HG03571 (cell line): Measurements from ENCODE around the gene RFC1.
"Not testable (repeated sequence)": the region's sequence is repeated elsewhere in the genome, so short reads cannot be mapped to it uniquely, and the experiment has no call there.

ENCODE experiments used
- ATAC-seq: cut with Tn5 transposase; IDR thresholded peaks from one replicate; pipeline ENCODE4 v1.9.1; 2021; ENCODE audit not compliant: unreplicated experiment

Gene RFC1

GRCh38 chr4:39312816-39313215 is 53.3 kb downstream of the RFC1 start:
- no peak for ATAC-seq

DNA sequence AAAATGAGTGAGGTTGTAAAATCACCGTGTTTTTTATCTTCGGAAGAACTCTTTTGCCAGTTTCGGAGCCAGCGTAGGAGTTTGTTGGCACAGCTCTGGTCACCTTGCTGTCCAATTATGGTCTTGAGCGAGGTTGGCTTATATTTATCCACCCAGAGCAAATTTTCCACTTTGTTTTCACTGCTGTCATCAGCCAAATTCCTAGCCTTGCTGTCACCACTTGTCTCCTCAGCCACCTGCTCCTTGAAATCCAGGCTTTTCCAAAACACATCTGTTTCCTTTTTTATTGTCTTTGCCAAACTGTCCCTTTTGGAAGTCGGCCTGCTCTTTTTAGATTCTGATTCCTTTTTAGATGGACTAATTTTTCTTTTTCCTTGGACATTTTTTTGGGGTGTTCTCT is 57.6 kb downstream of the RFC1 start:
- ATAC-seq = no peak

DNA sequence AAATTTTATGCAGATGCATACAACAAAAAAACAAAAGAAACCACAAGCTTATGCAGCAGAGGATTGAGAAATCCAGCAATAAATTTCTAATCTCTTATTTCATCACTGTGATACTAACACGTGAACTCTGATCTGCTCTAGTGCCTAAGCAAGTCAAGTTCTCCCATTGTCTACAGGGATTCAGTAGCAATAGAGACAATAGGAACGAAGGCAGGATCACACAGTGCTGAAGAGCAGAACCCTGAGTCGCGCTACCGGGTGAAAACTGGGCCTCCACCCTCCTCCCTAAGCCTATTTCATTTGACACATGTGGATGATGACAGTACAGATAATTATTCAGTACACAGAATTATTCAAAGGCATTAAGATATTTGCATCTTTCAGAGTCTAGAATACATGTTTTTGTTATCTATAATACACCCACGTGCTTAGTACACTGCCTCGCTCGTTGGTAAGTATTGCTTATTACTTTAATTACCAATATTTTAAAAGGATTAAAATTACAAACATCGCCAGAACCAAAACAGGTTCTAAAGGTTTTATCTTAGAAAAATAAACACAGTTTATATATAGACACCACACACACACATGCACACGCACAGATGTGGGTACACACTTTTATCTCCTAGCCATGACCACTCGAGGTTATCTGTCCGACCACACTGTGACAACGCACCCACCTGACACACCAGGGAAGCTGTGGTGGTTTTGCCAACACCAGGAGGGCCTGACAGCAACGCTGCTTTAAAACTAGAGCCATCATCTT is 60.1 kb downstream of the RFC1 start:
- no peak for ATAC-seq

- no peak for ATAC-seq
Observed at GRCh38 chr4:39304651-39305050, 61.5 kb downstream of the RFC1 start.

- ATAC-seq = no peak
Observed at GRCh38 chr4:39303871-39304270, 62.3 kb downstream of the RFC1 start.

GRCh38 chr4:39302901-39303300 is 63.3 kb downstream of the RFC1 start:
- ATAC-seq = no peak

GRCh38 chr4:39295784-39296183 is 70.4 kb downstream of the RFC1 start:
- no peak for ATAC-seq

- ATAC-seq = not testable (repeated sequence)
Observed at GRCh38 chr4:39292433-39292832, 73.7 kb downstream of the RFC1 start.

- no peak for ATAC-seq
Observed at GRCh38 chr4:39291686-39292085, 74.5 kb downstream of the RFC1 start.

- no peak for ATAC-seq
Observed at GRCh38 chr4:39287223-39287622, 78.9 kb downstream of the RFC1 start.

DNA sequence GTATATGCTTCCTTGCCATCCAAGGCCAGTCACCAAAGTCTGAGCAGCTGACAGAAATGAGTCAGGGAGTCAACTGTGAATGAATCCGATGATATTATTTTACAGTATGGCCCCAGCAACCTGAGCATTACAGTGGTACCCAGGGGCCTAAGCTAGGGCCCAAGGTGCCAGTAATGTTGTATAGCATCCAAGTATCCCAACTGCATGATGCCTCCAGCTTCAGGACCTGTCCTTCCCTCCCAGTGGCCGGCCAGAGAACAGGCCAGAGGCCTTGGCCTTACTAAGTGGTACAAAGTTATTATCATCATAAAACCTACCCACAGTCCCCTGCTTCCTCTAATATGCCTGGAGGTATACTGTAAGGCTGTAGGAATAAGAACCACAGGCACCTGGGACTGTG is 79.9 kb downstream of the RFC1 start:
- ATAC-seq = no peak

- ATAC-seq = no peak
Observed at GRCh38 chr4:39285853-39286252, 80.3 kb downstream of the RFC1 start.

DNA sequence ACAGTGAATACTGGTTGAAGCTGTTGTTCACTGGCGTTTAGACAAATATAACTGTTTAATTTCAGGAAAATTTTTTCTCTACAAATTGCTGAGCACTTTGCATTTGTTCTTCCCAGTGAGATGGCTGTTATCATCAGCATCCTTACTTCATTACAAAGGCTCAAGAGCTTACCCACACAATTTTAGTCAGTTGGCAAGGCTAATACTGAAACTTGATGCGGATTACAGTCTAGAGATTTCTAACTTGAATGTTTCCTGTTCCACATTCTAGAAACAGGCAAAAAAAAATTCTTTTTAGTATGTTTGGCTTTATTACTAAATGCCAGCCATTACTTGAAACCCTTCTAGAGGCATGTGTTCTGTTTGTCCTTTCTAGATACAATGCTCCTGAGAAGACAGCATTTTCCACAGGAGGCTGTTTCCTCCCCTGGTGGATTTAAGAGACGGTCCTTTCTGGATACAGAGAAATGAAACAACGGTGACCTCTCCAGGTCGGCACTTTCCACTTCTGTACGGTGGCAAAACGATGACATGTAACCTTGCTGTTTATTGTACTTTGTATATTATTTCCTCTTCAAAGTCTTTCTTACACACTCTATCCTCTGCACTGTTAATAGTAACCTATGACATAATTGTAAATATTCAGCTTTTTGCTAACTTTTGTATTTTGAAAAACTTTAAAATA is 80.9 kb downstream of the RFC1 start:
- ATAC-seq = no peak

GRCh38 chr4:39280770-39281169 is 85.4 kb downstream of the RFC1 start:
- no peak for ATAC-seq

- ATAC-seq = no peak
Observed at GRCh38 chr4:39279416-39279815, 86.7 kb downstream of the RFC1 start.

DNA sequence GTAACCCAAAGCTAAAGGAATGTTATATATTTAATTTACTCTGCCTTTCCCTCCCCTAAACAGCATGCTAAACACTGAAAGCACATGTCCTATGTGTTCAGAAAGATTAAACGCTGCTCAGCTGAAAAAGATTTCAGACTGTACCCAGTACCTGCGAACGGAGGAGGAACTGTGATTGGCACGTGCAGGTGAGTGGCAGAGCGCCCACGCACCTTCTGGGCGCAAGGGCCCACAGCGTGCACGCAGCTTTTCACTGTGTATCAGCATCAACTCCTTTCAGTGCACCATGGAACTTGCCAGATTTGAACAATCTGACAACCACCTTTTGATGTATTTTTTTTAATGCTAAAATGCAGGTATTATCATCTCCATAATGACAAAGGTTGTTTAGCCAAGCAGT is 87.7 kb downstream of the RFC1 start:
- no peak for ATAC-seq

GRCh38 chr4:39277661-39278060 is 88.5 kb downstream of the RFC1 start:
- ATAC-seq = not testable (repeated sequence)

GRCh38 chr4:39274503-39274902 is 91.7 kb downstream of the RFC1 start:
- ATAC-seq = no peak

DNA sequence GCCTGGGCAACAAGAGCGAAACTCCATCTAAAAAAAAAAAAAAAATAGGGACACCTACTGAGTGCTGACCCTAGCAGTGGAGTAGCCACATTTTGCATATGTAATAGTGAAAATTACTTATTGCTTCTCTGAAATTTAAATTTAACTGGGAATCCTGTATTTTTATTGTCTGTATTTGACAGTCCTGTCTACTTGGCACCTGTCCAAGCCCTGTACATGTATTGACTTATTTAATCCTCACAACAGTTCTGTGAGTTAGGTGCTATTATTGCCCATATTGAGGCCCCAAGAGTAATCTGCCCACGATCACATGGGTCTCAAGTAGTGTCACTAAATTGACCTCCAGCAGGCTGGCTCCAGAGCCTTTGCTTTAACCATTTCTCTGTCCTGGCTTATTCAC is 102.3 kb downstream of the RFC1 start:
- ATAC-seq = no peak

DNA sequence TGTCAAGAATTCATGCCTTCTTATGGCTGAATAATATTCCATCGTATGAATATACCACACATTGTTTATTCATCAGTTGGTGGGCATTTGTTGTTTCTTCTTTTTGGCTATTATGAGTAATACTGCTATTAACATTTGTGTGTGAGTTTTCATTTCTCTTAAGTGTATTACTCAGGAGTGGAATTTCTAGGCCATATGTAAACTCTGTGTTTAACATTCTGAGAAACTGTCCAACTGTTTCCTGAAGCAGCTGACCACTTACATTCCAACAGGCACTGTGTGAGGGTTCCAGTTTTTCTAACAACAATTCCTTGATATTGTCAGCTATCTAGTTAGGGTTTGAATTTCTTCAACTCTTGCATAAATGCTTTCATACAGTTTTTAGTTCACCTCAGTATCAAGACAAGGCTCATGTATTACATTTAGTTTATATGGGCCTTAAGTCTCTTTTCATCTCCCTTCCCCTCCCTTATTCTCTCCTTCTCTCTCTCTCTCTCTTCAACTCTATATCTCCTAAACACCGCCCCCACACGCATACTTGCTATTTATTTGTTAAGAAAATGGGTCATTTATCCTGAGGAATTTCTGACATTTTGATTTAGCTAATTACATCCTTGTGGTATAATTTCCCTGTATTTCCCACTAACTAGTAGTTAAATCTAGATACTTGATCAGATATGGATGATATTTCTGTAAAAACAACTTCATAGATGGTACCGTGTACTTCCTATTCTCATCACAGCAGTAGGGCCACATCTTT is 106.4 kb downstream of the RFC1 start:
- no peak for ATAC-seq

GRCh38 chr4:39256436-39256835 is 109.7 kb downstream of the RFC1 start:
- no peak for ATAC-seq

GRCh38 chr4:39255871-39256270 is 110.3 kb downstream of the RFC1 start:
- ATAC-seq = no peak
